ENCODE results near the gene TRUB1.

GRCh38 chr10:114953047-114953446, 15.1 kb downstream of the TRUB1 start:
- no peak for TF ChIP-seq POLR2A (IDR thresholded peaks at IDR 0.05; ENCODE audit: extremely low read depth, insufficient read length)
- TF ChIP-seq CTCF (IDR thresholded peaks at IDR 0.05; ENCODE audit: low read depth, low read length): no peak

All from NB4 (cell line).